Natural killer cell (primary cell): Measurements from ENCODE around the gene PIGV. TPM values are rescaled to one million over a fixed set of nuclear protein-coding genes. Genes with fewer than 3 reads are reported as not detected.
A peak's percentile ranks its signal among the peaks of the same experiment; 100 is the strongest.

Source experiments
- ATAC-seq, 3 donors: fragments of 150-1000 bp in 2 of 3; fragments of 200-7000 bp in 1 of 3; cut with Tn5 transposase; 1 replicate in 1 of 3; 2 replicates in 2 of 3; pipeline ENCODE4 v1.10.0; 2021; ENCODE audit warnings: mild to moderate bottlenecking in 2 of 3, moderate library complexity in 2 of 3
- DNase-seq, 2 donors: peaks; one replicate each; pipeline versions ENCODE4 v3.0.0 to v3.0.0-alpha.2; 2013 to 2021; ENCODE audit warnings: mixed read lengths in 1 of 2
- H3K27ac ChIP-seq: one replicate; pipeline ENCODE4 v1.5.1; 2013; ENCODE audit warnings: mild to moderate bottlenecking, low read length
- H3K27me3 ChIP-seq: one replicate; pipeline ENCODE4 v1.6.1; 2013; ENCODE audit warnings: low read length; ENCODE audit not compliant: control insufficient read depth, insufficient read depth
- H3K36me3 ChIP-seq: one replicate; pipeline ENCODE4 v1.6.1; 2013; ENCODE audit warnings: low read length; ENCODE audit not compliant: control insufficient read depth, insufficient read depth
- H3K4me1 ChIP-seq: one replicate; pipeline ENCODE4 v1.6.1; 2013; ENCODE audit warnings: low read length; ENCODE audit not compliant: control insufficient read depth, insufficient read depth
- H3K4me3 ChIP-seq: one replicate; pipeline ENCODE4 v1.5.1; 2013; ENCODE audit warnings: low read length
- H3K9me3 ChIP-seq: one replicate; pipeline ENCODE4 v1.6.1; 2013; ENCODE audit warnings: low read length; ENCODE audit not compliant: control insufficient read depth, insufficient read depth
- H3K27ac Mint-ChIP-seq, 2 donors: one replicate each; pipeline ENCODE4 v1.8.0; 2022; ENCODE audit warnings: mild to moderate bottlenecking in 2 of 2, mixed read lengths in 2 of 2, moderate library complexity in 1 of 2
- H3K27me3 Mint-ChIP-seq, 2 donors: one replicate each; pipeline ENCODE4 v1.8.0; 2022; ENCODE audit warnings: low read depth in 2 of 2, mixed read lengths in 2 of 2
- H3K36me3 Mint-ChIP-seq: one replicate; pipeline ENCODE4 v1.8.0; 2022; ENCODE audit warnings: mixed read lengths
- H3K4me1 Mint-ChIP-seq, 2 donors: one replicate each; pipeline ENCODE4 v1.8.0; 2022; ENCODE audit warnings: mixed read lengths in 2 of 2
- H3K4me3 Mint-ChIP-seq: one replicate; pipeline ENCODE4 v1.8.0; 2022; ENCODE audit warnings: mild to moderate bottlenecking, moderate library complexity, mixed read lengths
- H3K9me3 Mint-ChIP-seq, 2 donors: one replicate each; pipeline ENCODE4 v1.8.0; 2022; ENCODE audit warnings: mixed read lengths in 2 of 2
- WGBS: methylation state at CpG from one replicate; pipeline ENCODE4 v1.1.7; 2013; ENCODE audit warnings: missing lambda C conversion rate; ENCODE audit not compliant: insufficient coverage; 5-methylcytosine and 5-hydroxymethylcytosine counted together
- intact Hi-C: fragments of 100-400 bp; cut with micrococcal nuclease; formaldehyde crosslinking; loops from one replicate; pipeline ENCODE4 v1.14.2; 2022
- total RNA-seq, 4 donors: library from RNA; stranded (reverse); fragments of 120-200 nt in 1 of 4; gene quantifications; one replicate each; pipeline versions ENCODE4 v1.2.3 to v1.2.4, GENCODE V29; 2013 to 2022
- TF ChIP-seq, protein P1 (sequence below): fragments of 200-600 bp; IDR thresholded peaks from one replicate; pipeline ENCODE4 v1.8.0; 2022; ENCODE audit warnings: antibody characterized with exemption

The PIGV gene
- total RNA-seq: 10 to 100 TPM; 23.1 to 35.2 (median 30.3) TPM
- 27.3 TPM for total RNA-seq (2013)

DNA sequence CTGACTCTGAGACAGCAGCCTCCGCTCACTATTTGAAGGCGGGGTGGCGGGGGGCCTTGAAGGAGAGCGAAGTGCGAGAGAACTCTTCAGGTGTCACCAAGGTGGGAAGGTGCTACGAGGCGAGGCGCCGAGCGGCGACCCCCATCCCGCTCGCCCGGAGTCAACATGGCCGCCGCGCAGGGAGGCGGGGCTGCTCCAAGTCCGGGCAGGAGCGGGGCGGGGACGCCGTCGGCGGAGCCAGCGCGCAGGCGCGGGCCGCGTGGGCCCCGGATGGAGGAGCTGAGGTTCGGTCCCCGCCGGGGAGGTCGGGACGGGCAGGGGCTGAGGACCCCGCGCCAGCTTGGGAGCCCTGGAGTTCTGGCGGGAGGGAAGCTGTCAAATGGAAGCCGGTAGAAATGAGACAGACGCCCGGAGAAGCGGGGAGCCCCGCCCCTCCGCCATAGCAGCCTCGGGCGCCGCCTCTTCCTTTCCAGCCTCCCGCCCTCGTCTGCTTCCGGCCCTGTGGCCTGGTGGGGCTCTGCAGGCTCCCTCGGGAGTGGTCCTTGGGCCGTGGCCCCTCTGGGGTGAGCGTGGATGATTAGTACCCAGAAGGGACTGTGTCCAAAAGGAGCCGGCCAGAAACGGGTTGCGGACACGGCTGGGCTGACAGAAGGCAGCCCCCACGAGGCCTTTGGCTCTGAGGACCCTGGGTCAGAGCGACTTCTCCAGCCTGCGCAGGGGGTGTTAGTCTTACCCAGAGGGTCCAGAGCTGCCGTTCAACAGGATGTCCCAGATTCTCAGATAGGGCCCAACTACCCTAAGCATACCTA, at the start of gene PIGV:
Gene PIGV, plus strand, starts transcription at position 245 of the 809 bp plus-strand sequence. CDS start 2,866 bp downstream, outside the sequence.
- Mint-ChIP-seq H3K4me3 (peak within 1 kb of the TSS; percentile 100), H3K27me3 (no peaks in the 10 kb centered on the region), H3K27ac (peak within 1 kb of the TSS; percentile 100), H3K36me3 (no peaks in the 10 kb centered on the region), H3K4me1 (peaks cover 74 to 84% of the 10 kb centered on the region in 2 donors), H3K9me3 (no peaks in the 10 kb centered on the region)
- under 1% methylated on average over 63 of the region's 63 CpGs for WGBS
- Histone ChIP-seq H3K27ac (peak within 1 kb of the TSS; percentile 96), H3K4me1 (peaks cover 63% of the 10 kb centered on the region), H3K27me3 (no peaks in the 10 kb centered on the region), H3K9me3 (no peaks in the 10 kb centered on the region), H3K4me3 (peak within 1 kb of the TSS; percentile 79), H3K36me3 (peaks cover 8% of the 10 kb centered on the region)
- ATAC-seq: peak; percentile 65 to 87 (median 70)
- peak; percentile 90 to 95 for DNase-seq
- TF ChIP-seq, protein P1, sequence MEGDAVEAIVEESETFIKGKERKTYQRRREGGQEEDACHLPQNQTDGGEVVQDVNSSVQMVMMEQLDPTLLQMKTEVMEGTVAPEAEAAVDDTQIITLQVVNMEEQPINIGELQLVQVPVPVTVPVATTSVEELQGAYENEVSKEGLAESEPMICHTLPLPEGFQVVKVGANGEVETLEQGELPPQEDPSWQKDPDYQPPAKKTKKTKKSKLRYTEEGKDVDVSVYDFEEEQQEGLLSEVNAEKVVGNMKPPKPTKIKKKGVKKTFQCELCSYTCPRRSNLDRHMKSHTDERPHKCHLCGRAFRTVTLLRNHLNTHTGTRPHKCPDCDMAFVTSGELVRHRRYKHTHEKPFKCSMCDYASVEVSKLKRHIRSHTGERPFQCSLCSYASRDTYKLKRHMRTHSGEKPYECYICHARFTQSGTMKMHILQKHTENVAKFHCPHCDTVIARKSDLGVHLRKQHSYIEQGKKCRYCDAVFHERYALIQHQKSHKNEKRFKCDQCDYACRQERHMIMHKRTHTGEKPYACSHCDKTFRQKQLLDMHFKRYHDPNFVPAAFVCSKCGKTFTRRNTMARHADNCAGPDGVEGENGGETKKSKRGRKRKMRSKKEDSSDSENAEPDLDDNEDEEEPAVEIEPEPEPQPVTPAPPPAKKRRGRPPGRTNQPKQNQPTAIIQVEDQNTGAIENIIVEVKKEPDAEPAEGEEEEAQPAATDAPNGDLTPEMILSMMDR: no peak
- intact Hi-C loops: loop anchor here (1.0 to 10.0 kb wide), 7 partner anchors 44 to 413 kb away; partner anchors contain the start of genes NUDC and ZNF683

DNA sequence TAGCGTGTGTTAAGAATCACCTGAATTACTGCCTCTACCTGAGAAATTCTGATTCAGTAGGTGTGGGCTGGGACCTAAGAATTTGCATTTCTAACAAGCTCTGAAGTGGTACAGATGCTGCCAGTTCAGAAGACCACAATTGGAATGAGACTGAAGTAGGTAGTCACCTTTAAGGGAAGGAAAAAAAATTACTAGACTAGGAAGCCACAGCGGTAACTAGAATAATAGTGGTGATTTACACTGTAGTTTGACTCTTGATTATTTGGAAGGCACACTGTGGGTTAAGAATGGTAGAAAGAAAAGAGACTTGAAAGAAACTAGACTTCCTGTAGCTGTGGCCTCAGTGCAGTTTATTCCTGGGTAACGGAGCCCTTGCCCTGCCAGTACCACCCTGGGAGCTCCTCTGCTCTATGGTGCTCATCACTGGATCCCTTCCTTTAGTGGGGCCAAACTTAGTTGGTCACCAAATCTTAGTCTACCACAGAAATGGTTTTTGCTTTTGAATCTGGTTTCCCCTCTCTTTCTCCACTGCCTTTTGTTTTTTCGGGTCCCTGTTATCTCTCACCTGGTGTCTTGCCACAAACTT, 48.3 kb upstream of the PIGV start:
- no peaks in the 10 kb centered on the region for H3K36me3 Mint-ChIP-seq
- peaks cover 49 to 54% of the 10 kb centered on the region in 2 donors for H3K4me1 Mint-ChIP-seq
- H3K4me1 ChIP-seq: peaks cover 39% of the 10 kb centered on the region
- peak overlapping the region; percentile 66 for H3K27ac ChIP-seq
- H3K27ac Mint-ChIP-seq: peak overlapping the region; percentile 8 to 92
- intact Hi-C loops: no loop called here
- H3K9me3 ChIP-seq: no peaks in the 10 kb centered on the region
- ATAC-seq (no peak), DNase-seq (peak in 1 of 2 donors; percentile 46)
- peak overlapping the region; percentile 14 for H3K4me3 Mint-ChIP-seq
- H3K9me3 Mint-ChIP-seq: no peaks in the 10 kb centered on the region
- H3K27me3 ChIP-seq: no peaks in the 10 kb centered on the region
- 23% methylated on average over 4 of the region's 4 CpGs for WGBS
- no peak overlapping the region for H3K4me3 ChIP-seq
- no peaks in the 10 kb centered on the region for H3K27me3 Mint-ChIP-seq
- peaks cover 54% of the 10 kb centered on the region for H3K36me3 ChIP-seq
- TF ChIP-seq, protein P1: no peak

DNA sequence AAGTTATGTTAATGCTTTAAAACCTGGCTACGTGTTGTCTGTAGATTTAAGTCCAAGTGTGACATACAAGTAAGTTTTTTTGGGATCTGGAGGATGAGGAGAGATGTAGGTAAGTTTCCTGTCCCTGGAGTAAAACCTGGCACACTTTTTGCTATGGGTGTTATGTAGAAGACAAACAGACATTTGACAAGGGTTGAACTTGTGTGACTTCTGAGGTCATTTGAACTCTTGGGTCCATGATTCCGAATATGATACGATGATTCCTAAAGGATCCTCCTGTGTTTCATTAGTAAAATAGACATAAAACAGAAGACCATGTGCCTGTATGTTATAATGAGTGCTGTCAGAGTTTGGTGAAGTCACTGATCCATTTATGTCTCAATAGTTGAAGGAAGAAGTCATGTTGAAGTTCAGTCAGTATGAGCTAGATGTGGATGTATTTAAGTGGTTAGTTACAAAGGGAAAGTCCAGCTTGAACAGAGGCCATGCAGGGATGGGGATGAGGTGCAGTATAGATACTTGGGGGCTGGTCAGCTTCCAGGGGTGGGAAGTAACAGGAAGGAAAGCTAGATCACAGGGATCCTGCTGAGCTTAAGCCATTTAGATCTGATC, 47.6 kb upstream of the PIGV start:
- H3K4me3 Mint-ChIP-seq: no peak overlapping the region
- WGBS: 90% methylated on average over 3 of the region's 3 CpGs
- Histone ChIP-seq H3K4me3 (no peak overlapping the region), H3K9me3 (no peaks in the 10 kb centered on the region), H3K27me3 (no peaks in the 10 kb centered on the region), H3K36me3 (peaks cover 49% of the 10 kb centered on the region), H3K4me1 (peaks cover 42% of the 10 kb centered on the region), H3K27ac (peak overlapping the region; percentile 66)
- intact Hi-C loops: no loop called here
- DNase-seq: no peak
- H3K36me3 Mint-ChIP-seq: no peaks in the 10 kb centered on the region
- H3K4me1 Mint-ChIP-seq: peaks cover 51 to 57% of the 10 kb centered on the region in 2 donors
- H3K27me3 Mint-ChIP-seq: no peaks in the 10 kb centered on the region
- peak overlapping the region; percentile 8 to 92 for H3K27ac Mint-ChIP-seq
- TF ChIP-seq, protein P1: no peak
- no peak for ATAC-seq
- no peaks in the 10 kb centered on the region for H3K9me3 Mint-ChIP-seq
